ENCODE results near the gene LENEP. TPM values are rescaled to one million over a fixed set of nuclear protein-coding genes. Genes with fewer than 3 reads are reported as not detected.

LENEP gene
- total RNA-seq, 1 donor from 2014 or later = 0.82 TPM

DNA sequence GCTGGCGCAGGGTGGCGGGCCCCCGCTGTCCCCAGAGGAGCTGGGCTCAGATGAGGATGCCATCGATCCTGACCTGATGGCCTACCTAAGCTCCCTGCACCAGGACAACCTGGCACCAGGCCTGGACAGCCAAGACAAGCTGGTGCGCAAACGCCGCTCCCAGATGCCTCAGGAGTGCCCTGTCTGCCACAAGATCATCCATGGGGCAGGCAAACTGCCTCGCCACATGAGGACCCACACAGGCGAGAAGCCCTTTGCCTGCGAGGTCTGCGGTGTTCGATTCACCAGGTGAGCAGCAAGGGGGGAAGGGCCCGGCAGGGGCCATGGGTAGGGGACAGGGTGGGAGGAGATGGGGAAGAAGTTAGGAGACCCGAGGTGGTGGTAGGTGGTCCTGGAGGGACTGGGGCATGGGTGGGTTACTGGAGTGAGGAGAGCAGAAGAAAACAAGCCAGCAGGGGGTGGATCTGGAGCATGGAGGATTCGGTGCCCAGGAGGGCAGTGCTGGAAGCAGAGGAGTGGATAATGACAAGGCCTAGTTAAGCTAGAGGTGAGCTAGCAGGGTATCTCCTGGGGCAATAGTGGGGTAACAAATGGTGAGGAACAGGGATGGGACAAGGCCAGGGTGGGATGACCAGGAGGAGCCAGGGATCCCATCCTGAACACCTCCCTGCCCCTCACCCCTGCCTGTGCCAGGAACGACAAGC lies 22.3 kb downstream of the LENEP start:
- H3K27me3 Mint-ChIP-seq (ENCODE audit: unreplicated experiment) = peaks cover 15% of the 10 kb centered on the region
- H3K4me3 Mint-ChIP-seq (ENCODE audit: unreplicated experiment) = peak overlapping the region; percentile 11
- peaks cover 17% of the 10 kb centered on the region for H3K4me1 Mint-ChIP-seq (ENCODE audit: unreplicated experiment)
- TF ChIP-seq, protein P1, sequence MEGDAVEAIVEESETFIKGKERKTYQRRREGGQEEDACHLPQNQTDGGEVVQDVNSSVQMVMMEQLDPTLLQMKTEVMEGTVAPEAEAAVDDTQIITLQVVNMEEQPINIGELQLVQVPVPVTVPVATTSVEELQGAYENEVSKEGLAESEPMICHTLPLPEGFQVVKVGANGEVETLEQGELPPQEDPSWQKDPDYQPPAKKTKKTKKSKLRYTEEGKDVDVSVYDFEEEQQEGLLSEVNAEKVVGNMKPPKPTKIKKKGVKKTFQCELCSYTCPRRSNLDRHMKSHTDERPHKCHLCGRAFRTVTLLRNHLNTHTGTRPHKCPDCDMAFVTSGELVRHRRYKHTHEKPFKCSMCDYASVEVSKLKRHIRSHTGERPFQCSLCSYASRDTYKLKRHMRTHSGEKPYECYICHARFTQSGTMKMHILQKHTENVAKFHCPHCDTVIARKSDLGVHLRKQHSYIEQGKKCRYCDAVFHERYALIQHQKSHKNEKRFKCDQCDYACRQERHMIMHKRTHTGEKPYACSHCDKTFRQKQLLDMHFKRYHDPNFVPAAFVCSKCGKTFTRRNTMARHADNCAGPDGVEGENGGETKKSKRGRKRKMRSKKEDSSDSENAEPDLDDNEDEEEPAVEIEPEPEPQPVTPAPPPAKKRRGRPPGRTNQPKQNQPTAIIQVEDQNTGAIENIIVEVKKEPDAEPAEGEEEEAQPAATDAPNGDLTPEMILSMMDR (IDR thresholded peaks at IDR 0.05; ENCODE audit: unreplicated experiment) = no peak
- H3K9me3 Mint-ChIP-seq (ENCODE audit: unreplicated experiment) = no peaks in the 10 kb centered on the region
- peaks cover 9% of the 10 kb centered on the region for H3K36me3 Mint-ChIP-seq (ENCODE audit: low read depth, unreplicated experiment)
- no peak for DNase-seq (ENCODE audit: low spot score)
- no peak overlapping the region for H3K27ac Mint-ChIP-seq (ENCODE audit: unreplicated experiment)

DNA sequence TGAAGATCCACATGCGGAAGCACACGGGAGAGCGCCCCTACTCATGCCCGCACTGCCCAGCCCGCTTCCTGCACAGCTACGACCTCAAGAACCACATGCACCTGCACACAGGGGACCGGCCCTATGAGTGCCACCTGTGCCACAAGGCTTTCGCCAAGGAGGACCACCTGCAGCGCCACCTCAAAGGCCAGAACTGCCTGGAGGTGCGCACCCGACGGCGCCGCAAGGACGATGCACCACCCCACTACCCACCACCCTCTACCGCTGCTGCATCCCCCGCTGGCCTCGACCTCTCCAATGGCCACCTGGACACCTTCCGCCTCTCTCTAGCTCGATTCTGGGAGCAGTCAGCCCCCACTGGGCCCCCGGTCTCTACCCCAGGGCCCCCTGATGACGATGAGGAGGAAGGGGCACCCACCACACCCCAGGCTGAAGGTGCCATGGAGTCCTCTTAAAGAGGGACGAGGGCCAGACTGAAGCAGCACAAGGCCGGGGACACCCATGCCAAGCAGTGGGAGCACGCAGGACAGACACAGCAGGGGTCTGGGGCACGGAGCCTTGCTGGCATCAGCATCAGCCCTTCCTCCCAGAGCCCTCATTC lies 22.9 kb downstream of the LENEP start:
- no peak for DNase-seq (ENCODE audit: low spot score)
- Mint-ChIP-seq H3K36me3 (ENCODE audit: low read depth, unreplicated experiment) (peaks cover 9% of the 10 kb centered on the region), H3K4me1 (ENCODE audit: unreplicated experiment) (peaks cover 17% of the 10 kb centered on the region), H3K27ac (ENCODE audit: unreplicated experiment) (no peak overlapping the region), H3K4me3 (ENCODE audit: unreplicated experiment) (peak overlapping the region; percentile 11), H3K27me3 (ENCODE audit: unreplicated experiment) (peaks cover 16% of the 10 kb centered on the region), H3K9me3 (ENCODE audit: unreplicated experiment) (no peaks in the 10 kb centered on the region)
- TF ChIP-seq, protein P1 (IDR thresholded peaks at IDR 0.05; ENCODE audit: unreplicated experiment) = no peak

DNA sequence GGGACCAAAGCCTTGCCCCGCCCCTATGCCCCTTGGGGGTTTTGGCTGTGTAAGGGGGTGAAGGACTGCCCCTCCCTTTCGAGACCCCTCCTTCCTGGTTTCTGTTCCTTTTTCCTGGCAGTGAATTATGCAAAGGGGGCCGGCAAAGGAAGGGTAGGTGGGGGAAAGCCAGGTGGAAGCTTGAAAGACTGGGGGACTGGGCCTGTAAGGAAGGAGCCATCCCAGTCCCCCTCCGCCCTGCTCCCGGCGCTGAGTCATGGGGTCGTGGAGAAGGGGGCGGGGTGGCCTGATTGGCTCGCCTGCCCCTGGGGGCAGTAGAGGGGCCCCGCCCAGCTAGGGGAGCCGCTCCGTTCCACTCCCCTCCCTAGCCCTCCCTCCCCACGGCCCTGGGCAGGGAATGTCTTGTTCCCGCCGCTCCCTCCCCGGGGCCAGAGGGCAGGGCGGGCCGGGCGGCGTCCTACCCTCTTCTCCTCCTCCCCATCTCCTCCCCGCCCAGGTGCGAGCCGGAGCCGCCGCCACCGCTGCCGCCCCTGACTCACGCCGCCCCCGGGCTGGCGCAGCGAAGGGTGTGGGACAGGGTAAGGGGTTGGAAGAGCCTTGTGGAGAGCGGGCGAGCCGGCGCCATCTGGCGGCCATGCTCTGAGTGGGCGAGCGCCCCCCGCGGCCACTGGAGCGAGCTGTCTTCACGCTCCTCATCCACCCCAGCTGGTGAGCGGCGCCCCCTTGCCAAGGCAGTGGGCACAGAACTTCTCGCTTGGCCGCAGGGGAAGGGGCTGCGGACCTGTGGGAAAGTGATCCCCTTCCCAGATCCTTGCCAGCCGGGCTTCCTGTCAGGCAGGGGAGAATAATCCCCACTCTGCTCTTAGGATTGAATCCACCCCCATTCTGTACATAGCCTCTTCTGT lies 23.9 kb downstream of the LENEP start:
- TF ChIP-seq, protein P1 (IDR thresholded peaks at IDR 0.05; ENCODE audit: unreplicated experiment) = peak; percentile 92
- peak; percentile 88 for DNase-seq (ENCODE audit: low spot score)
- Mint-ChIP-seq H3K9me3 (ENCODE audit: unreplicated experiment) (no peaks in the 10 kb centered on the region), H3K4me1 (ENCODE audit: unreplicated experiment) (peaks cover 19% of the 10 kb centered on the region), H3K27me3 (ENCODE audit: unreplicated experiment) (peaks cover 17% of the 10 kb centered on the region), H3K27ac (ENCODE audit: unreplicated experiment) (peak overlapping the region; percentile 30), H3K4me3 (ENCODE audit: unreplicated experiment) (no peak overlapping the region), H3K36me3 (ENCODE audit: low read depth, unreplicated experiment) (peaks cover 9% of the 10 kb centered on the region)

DNA sequence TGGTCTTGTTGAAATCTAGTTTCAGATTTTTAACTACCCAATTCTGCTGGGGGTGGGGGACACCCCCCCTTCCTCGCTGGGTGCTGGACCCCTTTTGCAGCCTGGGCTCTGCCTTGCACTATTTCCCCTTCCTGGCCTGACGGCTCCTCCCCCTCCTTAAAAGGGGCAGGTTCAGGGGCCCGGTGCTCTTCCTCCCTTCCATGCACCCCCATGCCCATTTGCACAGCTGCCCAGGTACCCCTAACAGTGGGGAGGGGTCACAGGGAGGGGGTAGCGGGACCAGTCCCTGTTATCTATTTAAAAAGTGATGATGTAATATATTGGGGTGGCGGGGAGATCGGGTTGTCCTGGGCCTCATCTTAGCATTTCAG lies 24.5 kb downstream of the LENEP start:
- Mint-ChIP-seq H3K4me1 (ENCODE audit: unreplicated experiment) (peaks cover 17% of the 10 kb centered on the region), H3K4me3 (ENCODE audit: unreplicated experiment) (no peak overlapping the region), H3K36me3 (ENCODE audit: low read depth, unreplicated experiment) (peaks cover 9% of the 10 kb centered on the region), H3K27me3 (ENCODE audit: unreplicated experiment) (peaks cover 17% of the 10 kb centered on the region), H3K27ac (ENCODE audit: unreplicated experiment) (no peak overlapping the region), H3K9me3 (ENCODE audit: unreplicated experiment) (no peaks in the 10 kb centered on the region)
- no peak for DNase-seq (ENCODE audit: low spot score)
- TF ChIP-seq, protein P1 (IDR thresholded peaks at IDR 0.05; ENCODE audit: unreplicated experiment) = no peak

All from endothelial cell (in vitro differentiated cells).